ENCODE data around the gene MAST4.

- no peak for TF ChIP-seq CTCF (IDR thresholded peaks at IDR 0.05; ENCODE audit: low read depth, low read length, poor library complexity, severe bottlenecking)
- TF ChIP-seq EZH2phosphoT487 (IDR thresholded peaks at IDR 0.05; ENCODE audit: borderline replicate concordance, low read length), result no peak
These were observed 24.5 kb downstream of the MAST4 start for GRCh38 chr5:66620711-66621110.

Measured in DOHH2 (cell line).